ENCODE data around the gene TRNAU1AP. TPM values are rescaled to one million over a fixed set of nuclear protein-coding genes. Genes with fewer than 3 reads are reported as not detected.
A peak's percentile ranks its signal among the peaks of the same experiment; 100 is the strongest.

TRNAU1AP gene
- total RNA-seq, 3 donors from 2014 or later (not counting 1 experiment from before 2014, with no cell fraction given) = 28.3 to 38.7 (median 32.1) TPM

DNA sequence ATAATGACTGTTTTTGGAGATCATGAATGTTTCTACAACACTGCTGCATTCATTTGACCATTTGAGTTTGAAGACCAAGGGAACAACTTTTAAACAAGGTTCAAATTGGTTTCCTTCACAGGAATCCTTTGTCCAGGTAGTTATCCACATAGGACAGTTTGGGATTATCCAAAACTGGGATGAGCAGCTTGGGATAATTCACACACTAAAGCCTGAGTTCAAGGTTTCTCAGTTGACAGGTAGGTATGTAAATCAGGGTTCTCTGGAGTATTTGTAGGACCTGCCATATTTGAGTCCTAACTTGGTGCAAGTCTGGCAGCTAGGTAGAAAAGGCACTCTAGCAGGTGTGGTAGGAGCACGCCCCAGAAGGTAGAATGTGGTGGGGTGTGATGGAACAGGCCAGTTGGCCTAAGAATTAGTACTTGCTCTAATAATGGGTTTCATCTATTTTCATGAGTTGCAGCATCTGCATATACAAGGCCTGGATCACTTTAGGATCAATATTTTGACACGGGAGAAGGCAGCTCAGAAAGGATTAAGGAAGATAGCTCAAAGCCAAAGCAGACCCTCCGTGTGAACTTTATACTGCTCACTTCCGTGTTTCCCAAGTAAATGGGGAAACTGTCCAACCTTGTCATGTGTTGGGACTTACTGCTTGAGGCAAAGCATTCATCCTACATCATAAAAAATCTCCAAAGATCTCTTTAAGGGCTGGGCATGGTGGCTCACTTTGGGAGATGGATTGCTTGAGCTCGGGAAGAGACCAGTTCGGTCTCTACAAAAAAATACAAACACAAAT is 25.1 kb downstream of the TRNAU1AP start:
- intact Hi-C loops (cut with micrococcal nuclease) = no loop called here

DNA sequence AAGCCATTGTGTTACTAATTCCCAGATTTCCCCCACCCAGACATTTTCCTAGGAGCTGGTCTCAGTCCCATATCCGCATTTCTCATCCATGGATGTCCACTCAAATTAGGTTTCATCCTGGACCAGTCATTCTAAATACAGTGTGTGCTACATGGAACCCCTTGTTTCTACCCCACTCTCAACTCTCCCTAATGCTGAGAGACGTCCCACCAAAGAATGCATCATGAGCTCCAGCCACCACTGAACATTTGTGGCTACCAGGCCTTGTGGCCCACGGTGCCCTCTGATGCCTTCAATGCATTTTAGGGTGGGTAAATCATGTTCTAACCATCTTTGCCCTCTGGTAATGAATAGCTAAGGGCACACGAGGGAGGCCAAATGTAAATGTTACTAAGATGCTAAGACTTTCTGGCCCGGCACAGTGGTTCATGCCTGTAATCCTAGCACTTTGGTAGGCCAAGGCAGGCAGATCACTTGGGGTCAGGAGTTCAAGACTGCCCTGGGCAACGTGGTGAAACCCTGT is 25.9 kb downstream of the TRNAU1AP start:
- Mint-ChIP-seq H3K36me3 (peaks cover 16% of the 10 kb centered on the region), H3K9me3 (no peaks in the 10 kb centered on the region), H3K27ac (peak overlapping the region in 1 of 2 donors; percentile 62), H3K4me1 (peaks cover 38 to 41% of the 10 kb centered on the region in 2 donors), H3K4me3 (no peak overlapping the region), H3K27me3 (ENCODE audit: low read depth in 2 of 2) (peaks cover 0 to 3% of the 10 kb centered on the region in 2 donors)
- peak in 1 of 2 donors; percentile 11 for DNase-seq
- TF ChIP-seq, protein P1, sequence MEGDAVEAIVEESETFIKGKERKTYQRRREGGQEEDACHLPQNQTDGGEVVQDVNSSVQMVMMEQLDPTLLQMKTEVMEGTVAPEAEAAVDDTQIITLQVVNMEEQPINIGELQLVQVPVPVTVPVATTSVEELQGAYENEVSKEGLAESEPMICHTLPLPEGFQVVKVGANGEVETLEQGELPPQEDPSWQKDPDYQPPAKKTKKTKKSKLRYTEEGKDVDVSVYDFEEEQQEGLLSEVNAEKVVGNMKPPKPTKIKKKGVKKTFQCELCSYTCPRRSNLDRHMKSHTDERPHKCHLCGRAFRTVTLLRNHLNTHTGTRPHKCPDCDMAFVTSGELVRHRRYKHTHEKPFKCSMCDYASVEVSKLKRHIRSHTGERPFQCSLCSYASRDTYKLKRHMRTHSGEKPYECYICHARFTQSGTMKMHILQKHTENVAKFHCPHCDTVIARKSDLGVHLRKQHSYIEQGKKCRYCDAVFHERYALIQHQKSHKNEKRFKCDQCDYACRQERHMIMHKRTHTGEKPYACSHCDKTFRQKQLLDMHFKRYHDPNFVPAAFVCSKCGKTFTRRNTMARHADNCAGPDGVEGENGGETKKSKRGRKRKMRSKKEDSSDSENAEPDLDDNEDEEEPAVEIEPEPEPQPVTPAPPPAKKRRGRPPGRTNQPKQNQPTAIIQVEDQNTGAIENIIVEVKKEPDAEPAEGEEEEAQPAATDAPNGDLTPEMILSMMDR (IDR thresholded peaks at IDR 0.05) = no peak
- Histone ChIP-seq H3K27ac (ENCODE audit: low read length) (no peak overlapping the region), H3K4me1 (ENCODE audit: control insufficient read depth, insufficient read depth, low read length) (peaks cover 27% of the 10 kb centered on the region), H3K4me3 (ENCODE audit: low read length) (no peak overlapping the region), H3K36me3 (ENCODE audit: control insufficient read depth, insufficient read depth, low read length) (peaks cover 34% of the 10 kb centered on the region), H3K9me3 (ENCODE audit: control insufficient read depth, insufficient read depth, low read length) (no peaks in the 10 kb centered on the region), H3K27me3 (ENCODE audit: control insufficient read depth, insufficient read depth, low read length) (no peaks in the 10 kb centered on the region)
- intact Hi-C loops (cut with micrococcal nuclease) = no loop called here
- WGBS (ENCODE audit: insufficient coverage) = 83% methylated on average over 6 of the region's 6 CpGs
- no peak for ATAC-seq

More for the DNA sequence above, 25.1 kb downstream of the TRNAU1AP start:
- Mint-ChIP-seq H3K27me3 (ENCODE audit: low read depth in 2 of 2) (no peaks in the 10 kb centered on the region), H3K36me3 (peaks cover 16% of the 10 kb centered on the region), H3K9me3 (no peaks in the 10 kb centered on the region), H3K27ac (peak overlapping the region; percentile 62), H3K4me3 (no peak overlapping the region), H3K4me1 (peaks cover 34 to 38% of the 10 kb centered on the region in 2 donors)
- Histone ChIP-seq H3K27me3 (ENCODE audit: control insufficient read depth, insufficient read depth, low read length) (no peaks in the 10 kb centered on the region), H3K36me3 (ENCODE audit: control insufficient read depth, insufficient read depth, low read length) (peaks cover 39% of the 10 kb centered on the region), H3K9me3 (ENCODE audit: control insufficient read depth, insufficient read depth, low read length) (no peaks in the 10 kb centered on the region), H3K27ac (ENCODE audit: low read length) (no peak overlapping the region), H3K4me3 (ENCODE audit: low read length) (no peak overlapping the region), H3K4me1 (ENCODE audit: control insufficient read depth, insufficient read depth, low read length) (peaks cover 25% of the 10 kb centered on the region)
- WGBS (ENCODE audit: insufficient coverage) = 87% methylated on average over 6 of the region's 6 CpGs
- TF ChIP-seq, protein P1 (IDR thresholded peaks at IDR 0.05) = no peak
- ATAC-seq = no peak
- DNase-seq = peak in 1 of 2 donors; percentile 25

DNA sequence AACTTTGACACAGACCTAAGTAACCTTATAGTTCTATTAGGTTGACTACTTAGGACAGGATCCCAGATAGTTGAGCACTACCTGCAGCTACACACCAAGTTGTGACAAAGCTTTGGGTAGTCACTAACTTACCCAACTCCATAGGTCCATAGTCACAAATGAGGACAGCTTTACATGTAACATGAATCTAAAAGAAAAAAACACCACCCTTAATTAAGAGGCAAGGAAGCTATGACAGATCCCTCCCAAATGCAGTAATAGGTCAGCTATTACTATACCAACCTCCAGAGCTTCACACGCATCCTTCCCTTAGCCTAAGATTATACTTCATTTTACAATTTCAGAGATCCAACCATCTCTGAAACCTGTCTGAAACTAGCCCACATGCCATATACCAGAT is 26.5 kb downstream of the TRNAU1AP start:
- TF ChIP-seq, protein P1 (IDR thresholded peaks at IDR 0.05) = no peak
- intact Hi-C loops (cut with micrococcal nuclease) = no loop called here
- no peaks in the 10 kb centered on the region for H3K9me3 Mint-ChIP-seq
- ATAC-seq = no peak
- peak overlapping the region; percentile 83 to 89 for H3K27ac Mint-ChIP-seq
- peaks cover 0 to 3% of the 10 kb centered on the region in 2 donors for H3K27me3 Mint-ChIP-seq (ENCODE audit: low read depth in 2 of 2)
- Histone ChIP-seq H3K4me3 (ENCODE audit: low read length) (no peak overlapping the region), H3K9me3 (ENCODE audit: control insufficient read depth, insufficient read depth, low read length) (no peaks in the 10 kb centered on the region), H3K36me3 (ENCODE audit: control insufficient read depth, insufficient read depth, low read length) (peaks cover 32% of the 10 kb centered on the region), H3K27ac (ENCODE audit: low read length) (peak overlapping the region; percentile 3), H3K4me1 (ENCODE audit: control insufficient read depth, insufficient read depth, low read length) (peaks cover 27% of the 10 kb centered on the region), H3K27me3 (ENCODE audit: control insufficient read depth, insufficient read depth, low read length) (no peaks in the 10 kb centered on the region)
- H3K4me3 Mint-ChIP-seq = peak overlapping the region; percentile 92
- DNase-seq = peak in 1 of 2 donors; percentile 21
- H3K36me3 Mint-ChIP-seq = peaks cover 16% of the 10 kb centered on the region
- peaks cover 38 to 41% of the 10 kb centered on the region in 2 donors for H3K4me1 Mint-ChIP-seq
- WGBS (ENCODE audit: insufficient coverage) = 78% methylated on average over 1 of the region's 1 CpG

All from natural killer cell (primary cell).